T-cell (primary cell): ENCODE results near the gene SLC16A13. TPM values are rescaled to one million over a fixed set of nuclear protein-coding genes. Genes with fewer than 3 reads are reported as not detected.

ENCODE experiments used
- ATAC-seq, 4 experiments: fragments of 200-7000 bp in 3 of 4; fragments of 150-1000 bp in 1 of 4; cut with Tn5 transposase; replicated peaks in 1 of 4; 1 replicate in 3 of 4; 2 replicates in 1 of 4; pipeline ENCODE4 v1.10.0; 2021; ENCODE audit warnings: moderate library complexity in 3 of 4, mild to moderate bottlenecking in 2 of 4, moderate number of reproducible peaks in 1 of 4
- CTCF ChIA-PET, 2 donors: fragments of 300-600 bp; sonication (Branson Sonifier 250); formaldehyde crosslinking; loops; one replicate each; lab custom pipeline; 2022; ENCODE audit warnings: antibody characterized with exemption in 2 of 2; lab: Charles Lee
- POLR2A ChIA-PET, 2 donors: fragments of 300-600 bp; sonication (Branson Sonifier 250); formaldehyde crosslinking; loops; one replicate each; lab custom pipeline; 2022; ENCODE audit warnings: antibody characterized with exemption in 2 of 2; lab: Charles Lee
- DNase-seq, 35 experiments: peaks; one replicate each; pipeline versions ENCODE4 v3.0.0 to v3.0.0-alpha.2; 2013 to 2023
- H3K27ac ChIP-seq: one replicate; pipeline ENCODE4 v1.5.1; 2013; ENCODE audit warnings: low read length
- H3K27me3 ChIP-seq, 2 experiments: replicated peaks in 1 of 2; 1 replicate in 1 of 2; 2 replicates in 1 of 2; pipeline versions ENCODE4 v1.6.1 to v1.7.0; 2013; ENCODE audit warnings: low read length in 1 of 2, mixed read lengths in 1 of 2; ENCODE audit not compliant: control insufficient read depth in 2 of 2, insufficient read depth in 2 of 2; ENCODE audit errors: extremely low read depth in 1 of 2
- H3K36me3 ChIP-seq, 2 donors: 1 replicate in 1 of 2; 2 replicates in 1 of 2; pipeline versions ENCODE4 v1.6.1 to v1.7.0; 2013; ENCODE audit warnings: low read length in 1 of 2; ENCODE audit not compliant: control insufficient read depth in 2 of 2, insufficient read depth in 1 of 2; ENCODE audit errors: extremely low read depth in 1 of 2
- H3K4me1 ChIP-seq, 2 experiments: 1 replicate in 1 of 2; 2 replicates in 1 of 2; pipeline versions ENCODE4 v1.6.1 to v1.7.0; 2013; ENCODE audit warnings: low read length in 2 of 2, mixed read lengths in 1 of 2; ENCODE audit not compliant: insufficient read depth in 2 of 2, control insufficient read depth in 1 of 2; ENCODE audit errors: extremely low read depth in 1 of 2
- H3K4me3 ChIP-seq, 2 donors: 1 replicate in 1 of 2; 2 replicates in 1 of 2; pipeline versions ENCODE4 v1.5.1 to v1.7.0; 2013; ENCODE audit warnings: mild to moderate bottlenecking in 2 of 2, low read length in 1 of 2, moderate library complexity in 1 of 2; ENCODE audit not compliant: control insufficient read depth in 1 of 2; ENCODE audit errors: extremely low read depth in 1 of 2
- H3K9me3 ChIP-seq: 2 replicates; pipeline ENCODE4 v1.7.0; 2013
- H3K27ac Mint-ChIP-seq, 2 donors: one replicate each; pipeline ENCODE4 v1.8.0; 2020 to 2021; ENCODE audit warnings: mild to moderate bottlenecking in 2 of 2, mixed read lengths in 2 of 2
- H3K27me3 Mint-ChIP-seq, 2 donors: one replicate each; pipeline ENCODE4 v1.8.0; 2021 to 2022; ENCODE audit warnings: mixed read lengths in 2 of 2
- H3K36me3 Mint-ChIP-seq: one replicate; pipeline ENCODE4 v1.8.0; 2021; ENCODE audit warnings: mixed read lengths
- H3K4me1 Mint-ChIP-seq, 3 donors: one replicate each; pipeline ENCODE4 v1.8.0; 2020 to 2022; ENCODE audit warnings: mixed read lengths in 3 of 3, mild to moderate bottlenecking in 1 of 3
- H3K4me3 Mint-ChIP-seq, 3 donors: one replicate each; pipeline ENCODE4 v1.8.0; 2020 to 2022; ENCODE audit warnings: mild to moderate bottlenecking in 3 of 3, mixed read lengths in 3 of 3, moderate library complexity in 3 of 3
- H3K9me3 Mint-ChIP-seq, 3 donors: one replicate each; pipeline ENCODE4 v1.8.0; 2020 to 2022; ENCODE audit warnings: mixed read lengths in 3 of 3
- WGBS: methylation state at CpG from one replicate; pipeline ENCODE4 v1.1.5; 2013; ENCODE audit warnings: missing lambda C conversion rate; ENCODE audit not compliant: insufficient coverage; 5-methylcytosine and 5-hydroxymethylcytosine counted together
- total RNA-seq, 35 experiments: library from RNA in 6 of 35; stranded (reverse) in 6 of 35; fragments of 120-200 nt in 1 of 35; gene quantifications; one replicate each; pipeline versions ENCODE4 v1.2.1 to v1.2.4 and lab custom pipeline; 2013 to 2026

The SLC16A13 gene
- total RNA-seq, 5 donors from 2014 or later (not counting 1 experiment from before 2014, with no cell fraction given) = 3.8 to 17.6 (median 15.4) TPM

GRCh38 chr17:7002288-7003047, 33.3 kb upstream of the SLC16A13 start:
- 84% methylated on average over 5 of the region's 6 CpGs for WGBS
- POLR2A ChIA-PET = no interaction called here
- no peak overlapping the region for H3K27ac ChIP-seq

GRCh38 chr17:7003745-7004144, 32.1 kb upstream of the SLC16A13 start:
- no peaks in the 10 kb centered on the region for H3K27me3 Mint-ChIP-seq
- DNase-seq = no peak
- no peak overlapping the region for H3K4me3 Mint-ChIP-seq
- Histone ChIP-seq H3K36me3 (peaks cover 16 to 63% of the 10 kb centered on the region in 2 donors), H3K4me1 (peaks cover 0 to 4% of the 10 kb centered on the region in 2 experiments), H3K9me3 (no peaks in the 10 kb centered on the region), H3K4me3 (no peak overlapping the region), H3K27ac (no peak overlapping the region), H3K27me3 (no peaks in the 10 kb centered on the region)
- no peak overlapping the region for H3K27ac Mint-ChIP-seq
- peaks cover 48% of the 10 kb centered on the region for H3K36me3 Mint-ChIP-seq
- ChIA-PET POLR2A (interaction anchor here in 1 of 2 donors (0.6 kb wide), 1 partner anchor 61 kb away, joined by 3 read pairs; no protein-coding TSS in a partner anchor), CTCF (interaction anchor here (0.6 to 3.0 kb wide), 23 partner anchors 9 to 337 kb away, joined by 3 to 70 read pairs (median 3); partner anchors contain the start of genes BCL6B (in 1 of the 2), RNASEK (in 1 of the 2) and TEKT1 (in 1 of the 2))
- ATAC-seq = no peak
- H3K9me3 Mint-ChIP-seq = no peaks in the 10 kb centered on the region
- H3K4me1 Mint-ChIP-seq = peaks cover 20 to 28% (median 26%) of the 10 kb centered on the region in 3 donors
- 100% methylated on average over 1 of the region's 2 CpGs for WGBS

More at GRCh38 chr17:7002288-7003047, 33.3 kb upstream of the SLC16A13 start:
- H3K4me3 ChIP-seq = no peak overlapping the region
- DNase-seq (no peak), ATAC-seq (no peak)
- peak overlapping the region in 1 of 2 donors; percentile 44 for H3K27ac Mint-ChIP-seq
- H3K9me3 Mint-ChIP-seq = no peaks in the 10 kb centered on the region
- peaks cover 0 to 4% of the 10 kb centered on the region in 2 experiments for H3K4me1 ChIP-seq
- H3K27me3 Mint-ChIP-seq = no peaks in the 10 kb centered on the region
- H3K36me3 Mint-ChIP-seq = peaks cover 50% of the 10 kb centered on the region
- no peaks in the 10 kb centered on the region for H3K27me3 ChIP-seq
- CTCF ChIA-PET = interaction anchor here (0.6 to 3.0 kb wide), 4 partner anchors 19 to 176 kb away, joined by 3 to 70 read pairs (median 26); no protein-coding TSS in a partner anchor
- H3K4me1 Mint-ChIP-seq = peaks cover 15 to 21% (median 19%) of the 10 kb centered on the region in 3 donors
- H3K4me3 Mint-ChIP-seq = no peak overlapping the region
- H3K36me3 ChIP-seq = peaks cover 17 to 66% of the 10 kb centered on the region in 2 donors
- no peaks in the 10 kb centered on the region for H3K9me3 ChIP-seq

- Mint-ChIP-seq H3K9me3 (no peaks in the 10 kb centered on the region), H3K4me3 (no peak overlapping the region), H3K4me1 (peaks cover 28 to 34% (median 33%) of the 10 kb centered on the region in 3 donors), H3K27me3 (no peaks in the 10 kb centered on the region), H3K36me3 (peaks cover 43% of the 10 kb centered on the region), H3K27ac (peak overlapping the region in 1 of 2 donors; percentile 25)
- WGBS = no CpG with 5 or more reads among the region's 2 CpGs
- peaks cover 10 to 54% of the 10 kb centered on the region in 2 donors for H3K36me3 ChIP-seq
- ChIA-PET POLR2A (interaction anchor here in 1 of 2 donors (0.6 kb wide), 1 partner anchor 61 kb away, joined by 3 read pairs; no protein-coding TSS in a partner anchor), CTCF (interaction anchor here (0.5 to 3.0 kb wide), 34 partner anchors 8 to 1417 kb away, joined by 3 to 70 read pairs (median 3); partner anchors contain the start of genes BCL6B (in 1 of the 2), RNASEK (in 1 of the 2) and TEKT1 (in 1 of the 2))
- H3K4me3 ChIP-seq = no peak overlapping the region
- H3K27ac ChIP-seq = no peak overlapping the region
- H3K27me3 ChIP-seq = no peaks in the 10 kb centered on the region
- H3K4me1 ChIP-seq = peaks cover 0 to 5% of the 10 kb centered on the region in 2 experiments
- DNase-seq = peak in 12 of 35 experiments; percentile 19 to 85 (median 39)
- H3K9me3 ChIP-seq = no peaks in the 10 kb centered on the region
- peak; percentile 81 to 94 (median 84) for ATAC-seq
Measured at GRCh38 chr17:7004398-7005253, 31.2 kb upstream of the SLC16A13 start.

- Mint-ChIP-seq H3K27ac (no peak overlapping the region), H3K36me3 (peaks cover 38% of the 10 kb centered on the region), H3K27me3 (no peaks in the 10 kb centered on the region), H3K4me3 (no peak overlapping the region), H3K4me1 (peaks cover 38 to 45% (median 44%) of the 10 kb centered on the region in 3 donors), H3K9me3 (no peaks in the 10 kb centered on the region)
- ChIA-PET POLR2A (interaction anchor here in 1 of 2 donors (0.6 to 1.1 kb wide), 2 partner anchors 14 to 84 kb away, joined by 3 to 4 read pairs; no protein-coding TSS in a partner anchor), CTCF (interaction anchor here (0.6 to 2.8 kb wide), 8 partner anchors 8 to 1944 kb away, joined by 3 to 26 read pairs (median 4); partner anchors contain the start of gene BCL6B (in 1 of the 2))
- Histone ChIP-seq H3K27me3 (no peaks in the 10 kb centered on the region), H3K9me3 (no peaks in the 10 kb centered on the region), H3K4me1 (peaks cover 2 to 16% of the 10 kb centered on the region in 2 experiments), H3K36me3 (peaks cover 5 to 43% of the 10 kb centered on the region in 2 donors), H3K27ac (no peak overlapping the region), H3K4me3 (no peak overlapping the region)
- DNase-seq = no peak
- ATAC-seq = no peak
- WGBS = 95% methylated on average over 4 of the region's 7 CpGs
Measured at GRCh38 chr17:7005716-7006115, 30.1 kb upstream of the SLC16A13 start.

GRCh38 chr17:7007143-7007542, 28.7 kb upstream of the SLC16A13 start:
- peaks cover 3 to 29% of the 10 kb centered on the region in 2 donors for H3K36me3 ChIP-seq
- ATAC-seq = no peak
- H3K9me3 Mint-ChIP-seq = no peaks in the 10 kb centered on the region
- H3K4me1 Mint-ChIP-seq = peaks cover 49 to 55% (median 53%) of the 10 kb centered on the region in 3 donors
- 71% methylated on average over 1 of the region's 2 CpGs for WGBS
- ChIA-PET CTCF (interaction anchor here (0.6 to 2.8 kb wide), 4 partner anchors 81 to 297 kb away, joined by 3 to 8 read pairs (median 3); no protein-coding TSS in a partner anchor), POLR2A (interaction anchor here in 1 of 2 donors (0.6 kb wide), 1 partner anchor 105 kb away, joined by 3 read pairs; no protein-coding TSS in a partner anchor)
- H3K4me3 ChIP-seq = no peak overlapping the region
- peaks cover 12 to 27% of the 10 kb centered on the region in 2 experiments for H3K4me1 ChIP-seq
- no peak overlapping the region for H3K4me3 Mint-ChIP-seq
- H3K27ac Mint-ChIP-seq = peak overlapping the region; percentile 17 to 36
- H3K36me3 Mint-ChIP-seq = peaks cover 28% of the 10 kb centered on the region
- H3K27me3 ChIP-seq = no peaks in the 10 kb centered on the region
- no peak overlapping the region for H3K27ac ChIP-seq
- H3K27me3 Mint-ChIP-seq = no peaks in the 10 kb centered on the region
- no peaks in the 10 kb centered on the region for H3K9me3 ChIP-seq
- DNase-seq = no peak
